Ishikawa (cell line): ENCODE measurements around the gene NT5C.

Source experiments
- CEBPB ChIP-seq: IDR thresholded peaks from 2 replicates; pipeline ENCODE4 v1.6.1; 2012
- CREB1 ChIP-seq: IDR thresholded peaks from 2 replicates; pipeline ENCODE4 v1.6.1; 2012; ENCODE audit warnings: low read depth
- EGR1 ChIP-seq: IDR thresholded peaks from 2 replicates; pipeline ENCODE4 v1.6.1; 2012
- RAD21 ChIP-seq: IDR thresholded peaks from 2 replicates; pipeline ENCODE4 v1.6.1; 2012; ENCODE audit warnings: low read depth
- TAF1 ChIP-seq: IDR thresholded peaks from 2 replicates; pipeline ENCODE4 v1.6.1; 2012; ENCODE audit warnings: low read depth, mild to moderate bottlenecking
- TCF12 ChIP-seq: IDR thresholded peaks from 2 replicates; pipeline ENCODE4 v1.6.1; 2012; ENCODE audit warnings: low read depth
- TF ChIP-seq, protein P1 (sequence below): IDR thresholded peaks from 2 replicates; pipeline ENCODE4 v1.6.1; 2012
- TF ChIP-seq, protein P2 (sequence below): IDR thresholded peaks from 2 replicates; pipeline ENCODE4 v1.6.1; 2012; ENCODE audit warnings: low read depth, mild to moderate bottlenecking
- TF ChIP-seq, protein P3 (sequence below): IDR thresholded peaks from 2 replicates; pipeline ENCODE4 v1.6.1; 2012

DNA sequence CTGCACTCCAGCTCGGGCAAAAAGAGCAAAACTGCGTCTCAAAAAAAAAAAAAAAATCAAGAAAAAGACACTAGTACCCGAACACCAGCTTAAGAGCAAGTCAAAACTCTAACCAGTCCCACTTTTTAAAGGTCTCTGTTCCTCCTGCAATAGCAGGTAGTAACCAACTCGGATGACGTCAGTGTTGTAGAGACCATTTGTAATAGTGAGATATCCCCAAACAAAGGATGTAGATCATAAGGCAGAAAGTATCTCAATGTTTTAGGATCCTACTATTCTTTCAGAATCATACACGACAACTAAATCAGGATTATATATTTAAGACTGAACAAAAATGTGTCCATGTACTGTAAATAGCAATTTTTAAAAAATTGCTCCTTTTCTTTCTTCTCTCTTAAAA, 20.4 kb upstream of the NT5C start:
- TF ChIP-seq, protein P1, sequence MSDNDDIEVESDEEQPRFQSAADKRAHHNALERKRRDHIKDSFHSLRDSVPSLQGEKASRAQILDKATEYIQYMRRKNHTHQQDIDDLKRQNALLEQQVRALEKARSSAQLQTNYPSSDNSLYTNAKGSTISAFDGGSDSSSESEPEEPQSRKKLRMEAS, result no peak
- TF ChIP-seq, protein P2, sequence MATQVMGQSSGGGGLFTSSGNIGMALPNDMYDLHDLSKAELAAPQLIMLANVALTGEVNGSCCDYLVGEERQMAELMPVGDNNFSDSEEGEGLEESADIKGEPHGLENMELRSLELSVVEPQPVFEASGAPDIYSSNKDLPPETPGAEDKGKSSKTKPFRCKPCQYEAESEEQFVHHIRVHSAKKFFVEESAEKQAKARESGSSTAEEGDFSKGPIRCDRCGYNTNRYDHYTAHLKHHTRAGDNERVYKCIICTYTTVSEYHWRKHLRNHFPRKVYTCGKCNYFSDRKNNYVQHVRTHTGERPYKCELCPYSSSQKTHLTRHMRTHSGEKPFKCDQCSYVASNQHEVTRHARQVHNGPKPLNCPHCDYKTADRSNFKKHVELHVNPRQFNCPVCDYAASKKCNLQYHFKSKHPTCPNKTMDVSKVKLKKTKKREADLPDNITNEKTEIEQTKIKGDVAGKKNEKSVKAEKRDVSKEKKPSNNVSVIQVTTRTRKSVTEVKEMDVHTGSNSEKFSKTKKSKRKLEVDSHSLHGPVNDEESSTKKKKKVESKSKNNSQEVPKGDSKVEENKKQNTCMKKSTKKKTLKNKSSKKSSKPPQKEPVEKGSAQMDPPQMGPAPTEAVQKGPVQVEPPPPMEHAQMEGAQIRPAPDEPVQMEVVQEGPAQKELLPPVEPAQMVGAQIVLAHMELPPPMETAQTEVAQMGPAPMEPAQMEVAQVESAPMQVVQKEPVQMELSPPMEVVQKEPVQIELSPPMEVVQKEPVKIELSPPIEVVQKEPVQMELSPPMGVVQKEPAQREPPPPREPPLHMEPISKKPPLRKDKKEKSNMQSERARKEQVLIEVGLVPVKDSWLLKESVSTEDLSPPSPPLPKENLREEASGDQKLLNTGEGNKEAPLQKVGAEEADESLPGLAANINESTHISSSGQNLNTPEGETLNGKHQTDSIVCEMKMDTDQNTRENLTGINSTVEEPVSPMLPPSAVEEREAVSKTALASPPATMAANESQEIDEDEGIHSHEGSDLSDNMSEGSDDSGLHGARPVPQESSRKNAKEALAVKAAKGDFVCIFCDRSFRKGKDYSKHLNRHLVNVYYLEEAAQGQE, result no peak
- TF ChIP-seq TCF12 (no peak), CEBPB (no peak), CREB1 (no peak), EGR1 (no peak), RAD21 (no peak), TAF1 (no peak)
- TF ChIP-seq, protein P3, sequence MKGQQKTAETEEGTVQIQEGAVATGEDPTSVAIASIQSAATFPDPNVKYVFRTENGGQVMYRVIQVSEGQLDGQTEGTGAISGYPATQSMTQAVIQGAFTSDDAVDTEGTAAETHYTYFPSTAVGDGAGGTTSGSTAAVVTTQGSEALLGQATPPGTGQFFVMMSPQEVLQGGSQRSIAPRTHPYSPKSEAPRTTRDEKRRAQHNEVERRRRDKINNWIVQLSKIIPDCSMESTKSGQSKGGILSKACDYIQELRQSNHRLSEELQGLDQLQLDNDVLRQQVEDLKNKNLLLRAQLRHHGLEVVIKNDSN, result no peak
